Measurements from ENCODE around the gene TP73. TPM values are rescaled to one million over a fixed set of nuclear protein-coding genes. Genes with fewer than 3 reads are reported as not detected.

The TP73 gene
- total RNA-seq, 1 experiment from 2014 or later = 2.6 TPM

GRCh38 chr1:3713840-3714239 lies 61.5 kb downstream of the TP73 start:
- H3K27me3 ChIP-seq (ENCODE audit: low read length) = peaks cover 85% of the 10 kb centered on the region
- no peak overlapping the region for H2AFZ ChIP-seq (ENCODE audit: low read length)
- ChIA-PET POLR2A (ENCODE audit: unreplicated experiment) (no interaction called here), CTCF (no interaction called here)
- peaks cover 6% of the 10 kb centered on the region; the same call in 1 of the 2 replicates for H4K20me1 ChIP-seq (ENCODE audit: low read length)
- H3K4me1 ChIP-seq (ENCODE audit: insufficient read depth, low read length) = peaks cover 6% of the 10 kb centered on the region
- H3K9ac ChIP-seq (ENCODE audit: low read length) = no peak overlapping the region
- no peaks in the 10 kb centered on the region for H3F3A ChIP-seq (ENCODE audit: low read length, unreplicated experiment)
- no TSS peak for BruUV-seq (replicated peaks)
- no peak overlapping the region for H3K27ac ChIP-seq (ENCODE audit: low read length)
- TF ChIP-seq CTCF (conservative IDR thresholded peaks at IDR 0.05; ENCODE audit: low read depth, low read length) (no peak), EZH2phosphoT487 (IDR thresholded peaks at IDR 0.05; ENCODE audit: borderline replicate concordance, low read length) (no peak), EZH2 (IDR thresholded peaks at IDR 0.05; ENCODE audit: low read length, unreplicated experiment) (no peak)
- ATAC-seq (no peak), DNase-seq (no peak)
- H3K9me2 ChIP-seq (replicated peaks; ENCODE audit: low read length) = no peaks in the 10 kb centered on the region
- no peaks in the 10 kb centered on the region for H3K36me3 ChIP-seq (ENCODE audit: low read depth, low read length)
- no peak overlapping the region for H3K4me2 ChIP-seq (ENCODE audit: low read length)
- H3K9me3 ChIP-seq (ENCODE audit: low read length) = no peaks in the 10 kb centered on the region
- intact Hi-C loops (cut with micrococcal nuclease) = no loop called here
- no peak overlapping the region for H3K4me3 ChIP-seq (ENCODE audit: low read length)
- no peaks in the 10 kb centered on the region for H3K79me2 ChIP-seq (ENCODE audit: low read length)

GRCh38 chr1:3714284-3714741 lies 62.0 kb downstream of the TP73 start:
- H2AFZ ChIP-seq (ENCODE audit: low read length) = no peak overlapping the region
- no peak overlapping the region for H3K4me3 ChIP-seq (ENCODE audit: low read length)
- no peak overlapping the region for H3K4me2 ChIP-seq (ENCODE audit: low read length)
- no peaks in the 10 kb centered on the region for H3K9me3 ChIP-seq (ENCODE audit: low read length)
- TF ChIP-seq EZH2 (IDR thresholded peaks at IDR 0.05; ENCODE audit: low read length, unreplicated experiment) = no peak
- TF ChIP-seq CTCF (conservative IDR thresholded peaks at IDR 0.05; ENCODE audit: low read depth, low read length) = no peak
- TF ChIP-seq EZH2phosphoT487 (IDR thresholded peaks at IDR 0.05; ENCODE audit: borderline replicate concordance, low read length) = no peak
- peaks cover 4% of the 10 kb centered on the region; the same call in 1 of the 2 replicates for H4K20me1 ChIP-seq (ENCODE audit: low read length)
- H3K9me2 ChIP-seq (replicated peaks; ENCODE audit: low read length) = no peaks in the 10 kb centered on the region
- H3K9ac ChIP-seq (ENCODE audit: low read length) = no peak overlapping the region
- intact Hi-C loops (cut with micrococcal nuclease) = no loop called here
- ATAC-seq = no peak
- H3K36me3 ChIP-seq (ENCODE audit: low read depth, low read length) = no peaks in the 10 kb centered on the region
- H3K4me1 ChIP-seq (ENCODE audit: insufficient read depth, low read length) = peaks cover 1% of the 10 kb centered on the region; the same call in 1 of the 2 replicates
- H3K27me3 ChIP-seq (ENCODE audit: low read length) = peaks cover 80% of the 10 kb centered on the region
- POLR2A ChIA-PET (ENCODE audit: unreplicated experiment) = no interaction called here
- H3K79me2 ChIP-seq (ENCODE audit: low read length) = no peaks in the 10 kb centered on the region
- CTCF ChIA-PET = no interaction called here
- H3K27ac ChIP-seq (ENCODE audit: low read length) = no peak overlapping the region
- H3F3A ChIP-seq (ENCODE audit: low read length, unreplicated experiment) = no peaks in the 10 kb centered on the region
- no TSS peak for BruUV-seq (replicated peaks)
- DNase-seq = no peak

- no peaks in the 10 kb centered on the region for H3K9me3 ChIP-seq (ENCODE audit: low read length)
- CTCF ChIA-PET = interaction anchor here (0.7 kb wide), 1 partner anchor 10 kb away, joined by 5 read pairs; no protein-coding TSS in a partner anchor
- H4K20me1 ChIP-seq (ENCODE audit: low read length) = no peaks in the 10 kb centered on the region
- no peak overlapping the region for H3K4me2 ChIP-seq (ENCODE audit: low read length)
- H3K9ac ChIP-seq (ENCODE audit: low read length) = no peak overlapping the region
- intact Hi-C loops (cut with micrococcal nuclease) = no loop called here
- H3K4me3 ChIP-seq (ENCODE audit: low read length) = no peak overlapping the region
- H3K4me1 ChIP-seq (ENCODE audit: insufficient read depth, low read length) = no peaks in the 10 kb centered on the region
- POLR2A ChIA-PET (ENCODE audit: unreplicated experiment) = no interaction called here
- no peak overlapping the region for H2AFZ ChIP-seq (ENCODE audit: low read length)
- no peaks in the 10 kb centered on the region for H3K79me2 ChIP-seq (ENCODE audit: low read length)
- H3K27ac ChIP-seq (ENCODE audit: low read length) = no peak overlapping the region
- no TSS peak for BruUV-seq (replicated peaks)
- peaks cover 75% of the 10 kb centered on the region for H3K27me3 ChIP-seq (ENCODE audit: low read length)
- no peak for DNase-seq
- H3K36me3 ChIP-seq (ENCODE audit: low read depth, low read length) = no peaks in the 10 kb centered on the region
- H3K9me2 ChIP-seq (replicated peaks; ENCODE audit: low read length) = no peaks in the 10 kb centered on the region
- no peak for TF ChIP-seq CTCF (conservative IDR thresholded peaks at IDR 0.05; ENCODE audit: low read depth, low read length)
- TF ChIP-seq EZH2 (IDR thresholded peaks at IDR 0.05; ENCODE audit: low read length, unreplicated experiment) = no peak
- TF ChIP-seq EZH2phosphoT487 (IDR thresholded peaks at IDR 0.05; ENCODE audit: borderline replicate concordance, low read length) = no peak
- no peaks in the 10 kb centered on the region for H3F3A ChIP-seq (ENCODE audit: low read length, unreplicated experiment)
- no peak for ATAC-seq
Measured at GRCh38 chr1:3714814-3715213, 62.5 kb downstream of the TP73 start.

Data from PC-3 (cell line).